Tibial nerve (tissue), 4 donors: ENCODE measurements around the gene DAZAP1.
A peak's percentile ranks its signal among the peaks of the same experiment; 100 is the strongest.

Experiments
- EP300 ChIP-seq, 2 donors: sonication (generic); formaldehyde crosslinking; IDR thresholded peaks; one replicate each; pipeline ENCODE4 v1.6.1; 2017; ENCODE audit warnings: antibody characterized with exemption in 2 of 2, mild to moderate bottlenecking in 1 of 2
- POLR2A ChIP-seq, 2 donors: fragments of 450-650 bp; IDR thresholded peaks; one replicate each; pipeline ENCODE4 v1.6.1; 2017; ENCODE audit warnings: antibody characterized with exemption in 2 of 2, mild to moderate bottlenecking in 2 of 2, moderate library complexity in 2 of 2
- TF ChIP-seq, protein P1 (sequence below), 5 experiments: fragments of 200-600 bp in 3 of 5; fragments of 450-650 bp in 2 of 5; sonication (generic) in 3 of 5; IDR thresholded peaks; one replicate each; pipeline ENCODE4 v1.5.1; 2016 to 2019; ENCODE audit warnings: antibody characterized with exemption in 5 of 5, mild to moderate bottlenecking in 3 of 5, moderate library complexity in 2 of 5

GRCh38 chr19:1417145-1417544, 9.8 kb downstream of the DAZAP1 start:
- no peak for TF ChIP-seq POLR2A (IDR thresholded peaks at IDR 0.05)
- TF ChIP-seq, protein P1, sequence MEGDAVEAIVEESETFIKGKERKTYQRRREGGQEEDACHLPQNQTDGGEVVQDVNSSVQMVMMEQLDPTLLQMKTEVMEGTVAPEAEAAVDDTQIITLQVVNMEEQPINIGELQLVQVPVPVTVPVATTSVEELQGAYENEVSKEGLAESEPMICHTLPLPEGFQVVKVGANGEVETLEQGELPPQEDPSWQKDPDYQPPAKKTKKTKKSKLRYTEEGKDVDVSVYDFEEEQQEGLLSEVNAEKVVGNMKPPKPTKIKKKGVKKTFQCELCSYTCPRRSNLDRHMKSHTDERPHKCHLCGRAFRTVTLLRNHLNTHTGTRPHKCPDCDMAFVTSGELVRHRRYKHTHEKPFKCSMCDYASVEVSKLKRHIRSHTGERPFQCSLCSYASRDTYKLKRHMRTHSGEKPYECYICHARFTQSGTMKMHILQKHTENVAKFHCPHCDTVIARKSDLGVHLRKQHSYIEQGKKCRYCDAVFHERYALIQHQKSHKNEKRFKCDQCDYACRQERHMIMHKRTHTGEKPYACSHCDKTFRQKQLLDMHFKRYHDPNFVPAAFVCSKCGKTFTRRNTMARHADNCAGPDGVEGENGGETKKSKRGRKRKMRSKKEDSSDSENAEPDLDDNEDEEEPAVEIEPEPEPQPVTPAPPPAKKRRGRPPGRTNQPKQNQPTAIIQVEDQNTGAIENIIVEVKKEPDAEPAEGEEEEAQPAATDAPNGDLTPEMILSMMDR (IDR thresholded peaks at IDR 0.05): no peak
- TF ChIP-seq EP300 (IDR thresholded peaks at IDR 0.05): peak in 1 of 2 donors; percentile 30
